PC-9 (cell line): Measurements from ENCODE around the gene IRS2. TPM values are rescaled to one million over a fixed set of nuclear protein-coding genes. Genes with fewer than 3 reads are reported as not detected.

ENCODE experiments used
- BruUV-seq: library from RNA; stranded (reverse); fragments of 400-500 nt; replicated peaks from 2 replicates; lab custom pipeline; 2021; lab: Mats Ljungman, UMichigan
- CTCF ChIA-PET: fragments of 300-600 bp; sonication (Branson Sonifier 250); formaldehyde crosslinking; loops from one replicate; lab custom pipeline; 2022; ENCODE audit warnings: antibody characterized with exemption; lab: Charles Lee
- POLR2A ChIA-PET: fragments of 300-600 bp; sonication (Branson Sonifier 250); formaldehyde crosslinking; loops from one replicate; lab custom pipeline; 2022; ENCODE audit warnings: antibody characterized with exemption; ENCODE audit not compliant: unreplicated experiment; lab: Charles Lee
- DNase-seq, 2 experiments: peaks; one replicate each; pipeline versions ENCODE4 v3.0.0 to v3.0.0-alpha.2; 2015 to 2022; ENCODE audit warnings: mixed read lengths in 1 of 2
- H2AFZ ChIP-seq: fragments of 200-600 bp; sonication (generic); 2 replicates; pipeline ENCODE4 v1.8.1; 2017; ENCODE audit warnings: antibody characterized with exemption
- H3F3A ChIP-seq: fragments of 200-600 bp; sonication (generic); 2 replicates; pipeline ENCODE4 v1.8.1; 2017; ENCODE audit warnings: antibody characterized with exemption, mild to moderate bottlenecking, low read depth; ENCODE audit not compliant: insufficient read depth
- H3K27ac ChIP-seq: fragments of 200-600 bp; sonication (generic); 2 replicates; pipeline ENCODE4 v1.6.1; 2016; ENCODE audit warnings: mixed run types
- H3K27me3 ChIP-seq: fragments of 200-600 bp; sonication (generic); 2 replicates; pipeline ENCODE4 v1.6.1; 2016; ENCODE audit warnings: low read depth, mixed run types; ENCODE audit not compliant: insufficient read depth
- H3K36me3 ChIP-seq: fragments of 200-600 bp; sonication (generic); 2 replicates; pipeline ENCODE4 v1.6.1; 2016; ENCODE audit warnings: low read depth, mixed run types
- H3K4me1 ChIP-seq: fragments of 200-600 bp; sonication (generic); replicated peaks from 2 replicates; pipeline ENCODE4 v1.6.1; 2016; ENCODE audit warnings: mixed run types; ENCODE audit not compliant: insufficient read depth
- H3K4me2 ChIP-seq: fragments of 200-600 bp; sonication (generic); 2 replicates; pipeline ENCODE4 v1.6.1; 2017; ENCODE audit warnings: mixed run types
- H3K4me3 ChIP-seq: fragments of 200-600 bp; sonication (generic); 2 replicates; pipeline ENCODE4 v1.6.1; 2016; ENCODE audit warnings: mixed run types
- H3K79me2 ChIP-seq: fragments of 200-600 bp; sonication (generic); 2 replicates; pipeline ENCODE4 v1.6.1; 2017; ENCODE audit warnings: low read depth, mixed run types
- H3K9me2 ChIP-seq: fragments of 200-600 bp; sonication (generic); 2 replicates; pipeline ENCODE4 v1.8.1; 2017; ENCODE audit warnings: mild to moderate bottlenecking; ENCODE audit not compliant: insufficient read depth
- H3K9me3 ChIP-seq: fragments of 200-600 bp; sonication (generic); 2 replicates; pipeline ENCODE4 v1.8.1; 2016; ENCODE audit warnings: low read depth; ENCODE audit not compliant: insufficient read depth
- H4K20me1 ChIP-seq: fragments of 200-600 bp; sonication (generic); 2 replicates; pipeline ENCODE4 v1.8.1; 2017; ENCODE audit not compliant: insufficient read depth
- EZH2 ChIP-seq: fragments of 200-600 bp; sonication (generic); IDR thresholded peaks from 2 replicates; pipeline ENCODE4 v1.8.0; 2017; ENCODE audit warnings: antibody characterized with exemption, low read depth
- intact Hi-C: fragments of 100-400 bp; cut with micrococcal nuclease; formaldehyde crosslinking; loops from one replicate; pipeline ENCODE4 v1.10.0; 2022; ENCODE audit not compliant: unreplicated experiment
- total RNA-seq: library from RNA; stranded (reverse); gene quantifications from 2 replicates; pipeline ENCODE4 v1.2.3, GENCODE V29; 2021
- TF ChIP-seq, protein P1 (sequence below): fragments of 200-600 bp; sonication (generic); conservative IDR thresholded peaks from 2 replicates; pipeline ENCODE4 v1.6.1; 2017; ENCODE audit warnings: mixed run types, antibody characterized with exemption, mild to moderate bottlenecking, moderate library complexity

Gene IRS2
- total RNA-seq, 1 experiment from 2014 or later, result 31.3 TPM

DNA sequence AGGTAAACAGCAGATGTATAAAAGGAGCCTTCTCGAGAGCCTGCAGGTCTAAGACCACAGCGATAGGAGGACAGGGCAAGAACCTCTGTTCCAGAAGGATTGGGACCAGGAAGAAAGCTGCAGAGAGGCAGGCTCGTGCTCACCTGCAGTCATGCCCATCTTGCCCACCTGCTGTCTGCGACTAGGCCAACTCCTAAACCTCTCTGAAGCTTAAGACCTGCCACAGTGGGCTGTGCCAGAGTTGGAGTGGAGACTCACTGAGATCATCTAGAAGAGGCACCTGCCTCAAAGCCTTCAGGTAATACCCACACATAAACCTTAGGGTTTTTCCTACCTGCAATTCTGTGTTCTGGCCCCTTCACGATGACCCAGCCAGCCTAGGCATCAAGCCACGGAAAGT lies 68.7 kb downstream of the IRS2 start:
- Histone ChIP-seq H3K4me1 (peaks cover 7% of the 10 kb centered on the region; the same call in 1 of the 2 replicates), H3K9me3 (0 out of 2 replicates have a peak, but pooled peaks cover under 1% of the 10 kb centered on the region), H3K4me3 (no peak overlapping the region), H3F3A (no peaks in the 10 kb centered on the region), H3K9me2 (no peaks in the 10 kb centered on the region), H3K79me2 (no peaks in the 10 kb centered on the region), H3K27me3 (no peaks in the 10 kb centered on the region), H2AFZ (no peak overlapping the region), H3K27ac (no peak overlapping the region), H3K36me3 (no peaks in the 10 kb centered on the region), H3K4me2 (no peak overlapping the region), H4K20me1 (no peaks in the 10 kb centered on the region)
- TF ChIP-seq EZH2, result no peak
- TF ChIP-seq, protein P1, sequence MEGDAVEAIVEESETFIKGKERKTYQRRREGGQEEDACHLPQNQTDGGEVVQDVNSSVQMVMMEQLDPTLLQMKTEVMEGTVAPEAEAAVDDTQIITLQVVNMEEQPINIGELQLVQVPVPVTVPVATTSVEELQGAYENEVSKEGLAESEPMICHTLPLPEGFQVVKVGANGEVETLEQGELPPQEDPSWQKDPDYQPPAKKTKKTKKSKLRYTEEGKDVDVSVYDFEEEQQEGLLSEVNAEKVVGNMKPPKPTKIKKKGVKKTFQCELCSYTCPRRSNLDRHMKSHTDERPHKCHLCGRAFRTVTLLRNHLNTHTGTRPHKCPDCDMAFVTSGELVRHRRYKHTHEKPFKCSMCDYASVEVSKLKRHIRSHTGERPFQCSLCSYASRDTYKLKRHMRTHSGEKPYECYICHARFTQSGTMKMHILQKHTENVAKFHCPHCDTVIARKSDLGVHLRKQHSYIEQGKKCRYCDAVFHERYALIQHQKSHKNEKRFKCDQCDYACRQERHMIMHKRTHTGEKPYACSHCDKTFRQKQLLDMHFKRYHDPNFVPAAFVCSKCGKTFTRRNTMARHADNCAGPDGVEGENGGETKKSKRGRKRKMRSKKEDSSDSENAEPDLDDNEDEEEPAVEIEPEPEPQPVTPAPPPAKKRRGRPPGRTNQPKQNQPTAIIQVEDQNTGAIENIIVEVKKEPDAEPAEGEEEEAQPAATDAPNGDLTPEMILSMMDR, result no peak
- no peak for DNase-seq
- intact Hi-C loops, result no loop called here
- BruUV-seq, result no TSS peak
- POLR2A ChIA-PET, result no interaction called here
- CTCF ChIA-PET, result no interaction called here

DNA sequence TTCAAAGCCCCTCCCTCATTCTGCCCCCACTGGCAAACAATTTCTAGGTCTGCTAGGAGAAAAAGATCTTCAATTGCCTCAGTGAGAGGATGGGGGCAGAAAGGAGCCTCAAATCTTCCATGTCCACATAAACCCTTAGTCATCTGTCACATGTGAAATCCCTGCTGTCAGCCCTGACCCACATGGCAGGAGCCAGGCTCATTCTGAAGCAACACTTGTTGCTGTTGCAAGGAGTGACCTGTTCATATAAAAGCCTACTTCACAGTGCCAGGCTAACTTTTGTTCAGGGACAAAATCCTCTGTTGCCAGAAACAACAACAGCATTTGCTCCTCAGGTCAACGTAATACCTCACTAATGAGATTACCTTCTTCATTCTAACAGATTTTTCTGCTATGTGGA lies 70.5 kb downstream of the IRS2 start:
- Histone ChIP-seq H3K4me1 (peaks cover 7% of the 10 kb centered on the region; the same call in 1 of the 2 replicates), H3K27me3 (no peaks in the 10 kb centered on the region), H2AFZ (no peak overlapping the region), H3K36me3 (no peaks in the 10 kb centered on the region), H3F3A (no peaks in the 10 kb centered on the region), H3K4me3 (no peak overlapping the region), H3K27ac (no peak overlapping the region), H3K9me3 (no peaks in the 10 kb centered on the region), H3K79me2 (no peaks in the 10 kb centered on the region), H4K20me1 (no peaks in the 10 kb centered on the region), H3K4me2 (no peak overlapping the region), H3K9me2 (no peaks in the 10 kb centered on the region)
- no TSS peak for BruUV-seq
- peak in 1 of 2 experiments; percentile 48 for DNase-seq
- ChIA-PET CTCF (no interaction called here), POLR2A (no interaction called here)
- TF ChIP-seq EZH2, result no peak
- TF ChIP-seq, protein P1, result no peak
- intact Hi-C loops, result no loop called here

DNA sequence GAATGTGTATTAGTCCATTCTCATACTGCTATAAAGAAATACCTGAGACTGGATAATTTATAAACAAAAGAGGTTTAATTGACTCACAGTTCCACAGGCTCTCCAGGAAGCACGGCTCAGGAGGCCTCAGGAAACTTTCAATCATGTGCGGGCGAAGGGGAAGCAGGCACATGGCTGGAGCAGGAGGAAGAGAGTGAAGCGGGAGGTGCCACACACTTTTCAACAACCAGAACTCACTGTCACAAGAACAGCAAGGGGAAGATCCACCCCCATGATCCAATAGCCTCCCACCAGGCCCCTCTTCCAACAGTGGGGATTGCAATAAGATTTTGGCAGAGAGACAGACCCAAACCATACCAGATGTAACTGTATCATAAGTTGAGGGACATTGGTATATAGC lies 72.7 kb downstream of the IRS2 start:
- Histone ChIP-seq H3K4me1 (peaks cover 7% of the 10 kb centered on the region; the same call in 1 of the 2 replicates), H3K36me3 (no peaks in the 10 kb centered on the region), H3K9me2 (no peaks in the 10 kb centered on the region), H3K27me3 (no peaks in the 10 kb centered on the region), H4K20me1 (no peaks in the 10 kb centered on the region), H3K9me3 (no peaks in the 10 kb centered on the region), H3K27ac (no peak overlapping the region), H3K4me2 (no peak overlapping the region), H3K79me2 (no peaks in the 10 kb centered on the region), H3F3A (peaks cover 7% of the 10 kb centered on the region; the same call in 1 of the 2 replicates), H2AFZ (no peak overlapping the region), H3K4me3 (no peak overlapping the region)
- no TSS peak for BruUV-seq
- DNase-seq, result no peak
- intact Hi-C loops, result no loop called here
- ChIA-PET POLR2A (interaction anchor here (0.7 kb wide), 1 partner anchor 168 kb away, joined by 7 read pairs; no protein-coding TSS in a partner anchor), CTCF (no interaction called here)
- TF ChIP-seq EZH2, result no peak
- TF ChIP-seq, protein P1, result no peak
